Stimulated activated naive CD8-positive, alpha-beta T cell treated with anti-CD3 and anti-CD28 coated beads, Interleukin-15, Interleukin-2, amounts not matched to agents 100 ng/mL and 50 ng/mL, for 24 hours (primary cell): ENCODE measurements around the gene NRP1.

Experiments used
- H3K27ac Mint-ChIP-seq: one replicate; pipeline ENCODE4 v1.8.0; 2021; ENCODE audit warnings: mild to moderate bottlenecking, mixed read lengths
- H3K27me3 Mint-ChIP-seq: one replicate; pipeline ENCODE4 v1.8.0; 2021; ENCODE audit warnings: mixed read lengths
- H3K36me3 Mint-ChIP-seq: one replicate; pipeline ENCODE4 v1.8.0; 2021; ENCODE audit warnings: low read depth, mixed read lengths
- H3K4me1 Mint-ChIP-seq: one replicate; pipeline ENCODE4 v1.8.0; 2021; ENCODE audit warnings: low read depth, mixed read lengths
- H3K4me3 Mint-ChIP-seq: one replicate; pipeline ENCODE4 v1.8.0; 2021; ENCODE audit warnings: mild to moderate bottlenecking, mixed read lengths
- H3K9me3 Mint-ChIP-seq: one replicate; pipeline ENCODE4 v1.8.0; 2021; ENCODE audit warnings: mixed read lengths

NRP1 gene

DNA sequence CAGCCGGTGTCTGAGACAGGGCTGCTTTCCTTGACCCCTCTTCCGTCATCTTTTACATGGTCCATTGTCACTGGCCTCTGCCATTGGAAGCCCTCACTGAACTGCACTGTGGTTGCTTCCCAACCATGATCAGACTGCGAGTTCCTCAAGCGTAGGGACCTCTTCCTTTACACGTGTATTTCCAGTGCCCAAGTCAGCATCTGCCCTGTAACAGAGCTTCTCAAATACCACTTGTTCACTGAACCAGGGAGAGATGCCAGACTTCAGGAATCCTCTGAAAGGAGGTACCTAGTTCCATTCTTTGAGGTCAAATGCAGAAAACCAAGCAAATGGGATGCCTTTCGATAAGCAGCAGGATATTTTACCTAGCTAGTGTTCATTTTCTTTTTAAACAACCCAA, 145.1 kb downstream of the NRP1 start:
- H3K36me3 Mint-ChIP-seq, result no peaks in the 10 kb centered on the region
- no peak overlapping the region for H3K27ac Mint-ChIP-seq
- no peaks in the 10 kb centered on the region for H3K4me1 Mint-ChIP-seq
- H3K4me3 Mint-ChIP-seq, result no peak overlapping the region
- H3K9me3 Mint-ChIP-seq, result no peaks in the 10 kb centered on the region
- peaks cover under 1% of the 10 kb centered on the region for H3K27me3 Mint-ChIP-seq

DNA sequence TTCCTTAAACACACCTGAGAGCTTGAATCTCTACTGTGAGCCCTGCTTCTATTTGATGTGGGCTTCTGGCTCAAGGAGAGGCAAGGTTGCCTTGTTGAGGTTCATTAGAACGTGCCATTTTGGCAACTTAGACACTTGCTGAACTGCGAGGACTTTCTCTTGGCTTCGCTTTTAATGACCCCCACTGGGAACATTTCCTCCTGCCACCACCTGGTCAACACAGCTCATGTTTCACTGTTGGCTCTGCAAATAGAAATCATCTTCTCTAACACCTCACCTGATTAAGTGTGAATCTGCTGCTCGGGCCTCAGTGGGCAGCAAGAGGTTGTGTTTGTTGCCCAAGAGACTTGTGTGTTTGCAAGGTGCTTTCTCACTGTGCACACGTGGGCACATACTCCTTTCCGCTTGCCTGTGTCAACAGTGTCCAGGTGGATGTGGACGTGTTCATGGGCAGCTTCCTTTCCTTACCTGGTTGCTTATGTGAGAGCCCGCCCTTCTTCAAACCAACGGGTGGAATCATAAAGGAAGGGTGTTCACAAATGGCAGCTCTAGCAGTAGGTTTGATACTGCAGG, 147.0 kb downstream of the NRP1 start:
- Mint-ChIP-seq H3K4me3 (no peak overlapping the region), H3K27me3 (no peaks in the 10 kb centered on the region), H3K9me3 (no peaks in the 10 kb centered on the region), H3K36me3 (no peaks in the 10 kb centered on the region), H3K4me1 (no peaks in the 10 kb centered on the region), H3K27ac (no peak overlapping the region)

DNA sequence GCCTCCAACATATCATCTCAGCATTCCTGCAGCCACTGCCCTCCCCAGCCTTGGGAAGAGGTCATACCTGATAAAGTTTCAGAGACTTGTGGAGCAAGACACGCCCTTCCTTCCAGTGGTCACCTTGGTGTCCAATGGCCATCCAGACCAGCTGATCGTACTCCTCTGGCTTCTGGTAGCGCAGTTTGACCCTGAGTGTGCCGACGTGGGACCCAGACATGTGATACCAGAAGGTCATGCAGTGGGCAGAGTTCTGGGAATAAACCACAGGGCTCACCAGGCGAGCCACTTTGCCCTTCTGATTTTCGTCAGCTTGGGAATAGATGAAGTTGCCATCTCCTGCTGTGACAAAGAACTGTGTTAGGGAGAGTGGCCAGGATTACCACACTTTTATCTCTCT, 148.3 kb downstream of the NRP1 start:
- Mint-ChIP-seq H3K4me1 (no peaks in the 10 kb centered on the region), H3K36me3 (no peaks in the 10 kb centered on the region), H3K27me3 (no peaks in the 10 kb centered on the region), H3K9me3 (no peaks in the 10 kb centered on the region), H3K4me3 (no peak overlapping the region), H3K27ac (no peak overlapping the region)

DNA sequence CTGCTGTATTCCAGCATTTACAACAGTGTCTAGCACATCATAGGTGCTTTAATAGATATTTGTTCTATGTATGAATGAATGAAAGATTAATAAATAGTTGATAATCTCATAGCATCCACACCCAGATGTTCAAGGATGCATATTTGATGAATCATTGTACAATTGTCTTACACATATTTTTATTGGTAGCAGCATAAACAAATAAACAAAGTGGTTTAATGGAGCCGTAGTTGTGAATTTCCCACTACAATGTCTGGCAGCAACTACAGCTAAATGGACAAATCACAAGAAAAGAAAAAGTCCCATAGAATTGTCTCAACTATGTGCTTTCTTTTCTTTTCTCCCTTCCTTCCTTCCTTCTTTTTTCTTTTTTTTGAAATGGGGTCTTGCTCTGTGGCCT, 150.8 kb downstream of the NRP1 start:
- Mint-ChIP-seq H3K27ac (no peak overlapping the region), H3K9me3 (no peaks in the 10 kb centered on the region), H3K4me1 (peaks cover 12% of the 10 kb centered on the region), H3K4me3 (no peak overlapping the region), H3K36me3 (no peaks in the 10 kb centered on the region), H3K27me3 (no peaks in the 10 kb centered on the region)

DNA sequence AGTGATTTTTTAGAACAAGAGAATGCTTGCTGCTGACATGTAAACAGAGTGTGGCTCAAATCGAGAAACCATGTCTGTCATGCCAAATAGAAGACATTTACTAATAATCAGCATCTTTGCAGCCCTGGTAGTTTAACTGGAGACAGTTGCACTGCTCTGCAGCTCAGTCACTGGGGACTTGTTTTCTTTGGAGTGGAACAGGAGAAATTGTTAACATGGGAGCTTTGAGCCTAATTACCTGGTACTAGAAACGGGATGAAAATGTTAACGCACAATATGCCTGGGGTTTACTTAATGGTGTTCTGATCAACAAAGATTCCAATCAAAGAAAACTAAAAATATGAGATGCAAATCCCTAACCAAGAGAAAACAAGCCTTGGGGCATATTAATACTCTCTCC, 153.5 kb downstream of the NRP1 start:
- Mint-ChIP-seq H3K27me3 (peaks cover 6% of the 10 kb centered on the region), H3K27ac (no peak overlapping the region), H3K9me3 (no peaks in the 10 kb centered on the region), H3K36me3 (no peaks in the 10 kb centered on the region), H3K4me3 (no peak overlapping the region), H3K4me1 (peaks cover 12% of the 10 kb centered on the region)

DNA sequence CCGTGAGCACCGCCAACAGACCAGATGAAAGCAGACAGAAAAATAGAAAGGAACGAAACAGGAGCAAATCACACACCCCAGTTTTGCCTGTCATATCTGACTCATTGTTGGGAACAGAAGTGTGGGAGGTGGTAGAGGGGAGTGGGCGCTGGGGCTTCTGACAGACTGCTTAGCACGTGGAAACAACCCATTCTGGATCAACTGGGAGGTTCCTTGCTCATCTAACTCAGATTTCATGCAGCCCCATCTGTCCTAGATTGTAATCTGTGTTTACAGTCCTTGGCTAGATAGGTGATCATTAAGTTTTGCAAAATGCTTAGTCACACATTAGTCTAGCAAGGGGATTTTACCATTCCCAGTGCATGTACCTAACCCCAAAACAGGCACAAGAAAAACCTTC, 154.1 kb downstream of the NRP1 start:
- Mint-ChIP-seq H3K27me3 (peaks cover 7% of the 10 kb centered on the region), H3K4me1 (peaks cover 12% of the 10 kb centered on the region), H3K9me3 (no peaks in the 10 kb centered on the region), H3K36me3 (no peaks in the 10 kb centered on the region), H3K4me3 (no peak overlapping the region), H3K27ac (no peak overlapping the region)

DNA sequence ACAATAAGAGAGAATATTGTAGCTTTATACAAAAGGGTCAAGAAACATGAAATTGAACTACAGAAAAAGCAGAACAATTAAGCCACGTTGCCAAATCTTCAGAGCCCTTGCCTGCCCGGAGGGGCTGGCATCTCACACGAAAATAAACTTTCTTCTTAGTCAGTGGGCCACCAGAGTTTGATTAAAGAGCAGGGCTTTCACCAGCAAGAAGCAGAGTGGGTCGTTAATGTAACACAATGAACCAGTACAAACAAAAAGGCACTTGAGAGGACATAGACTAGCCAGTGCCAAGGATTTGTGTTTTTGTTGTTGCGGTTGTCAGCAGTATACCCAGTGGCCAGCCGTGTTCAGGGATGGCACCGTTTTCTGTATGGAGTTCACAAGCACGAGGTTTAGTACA, 155.4 kb downstream of the NRP1 start:
- Mint-ChIP-seq H3K9me3 (no peaks in the 10 kb centered on the region), H3K36me3 (no peaks in the 10 kb centered on the region)

DNA sequence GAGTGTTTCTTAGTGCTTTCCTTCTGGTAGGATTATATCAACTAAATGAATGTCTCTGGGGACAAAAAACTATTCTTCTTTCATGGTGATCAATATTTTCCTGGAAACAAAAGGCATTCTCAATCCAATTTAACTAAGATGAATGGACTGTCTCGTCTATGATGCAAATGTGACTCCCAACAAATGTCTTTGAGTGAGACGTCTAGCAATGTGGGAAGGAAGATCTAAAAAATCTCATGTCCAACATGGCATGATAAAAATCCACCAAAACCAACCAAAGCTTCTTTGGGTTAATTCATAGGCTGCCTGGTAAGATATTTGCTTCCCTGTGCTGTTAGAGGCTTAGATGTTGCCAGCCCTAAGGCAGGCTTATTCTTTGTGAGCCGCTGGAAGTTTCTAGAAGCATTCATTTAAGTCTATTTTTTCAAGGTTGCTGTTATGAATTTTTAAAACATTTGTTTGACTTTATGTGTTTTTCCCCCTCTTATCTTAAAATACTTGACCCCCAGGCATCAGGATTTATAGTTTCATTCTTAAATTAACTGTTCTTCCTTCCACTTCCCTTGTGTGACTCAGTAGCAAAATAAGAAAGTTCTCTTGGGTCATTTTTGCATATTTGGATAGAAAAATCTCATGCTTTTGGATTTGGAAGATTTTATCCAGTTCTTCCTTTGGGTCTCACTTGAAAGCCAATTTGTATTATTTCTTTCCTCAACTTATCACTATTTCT, 156.3 kb downstream of the NRP1 start:
- Mint-ChIP-seq H3K27me3 (peaks cover 10% of the 10 kb centered on the region), H3K4me3 (no peak overlapping the region), H3K36me3 (no peaks in the 10 kb centered on the region), H3K9me3 (no peaks in the 10 kb centered on the region), H3K27ac (no peak overlapping the region), H3K4me1 (peaks cover 12% of the 10 kb centered on the region)

More for the DNA sequence above, 155.4 kb downstream of the NRP1 start:
- peaks cover 10% of the 10 kb centered on the region for H3K27me3 Mint-ChIP-seq
- H3K4me1 Mint-ChIP-seq, result peaks cover 12% of the 10 kb centered on the region
- H3K4me3 Mint-ChIP-seq, result no peak overlapping the region
- no peak overlapping the region for H3K27ac Mint-ChIP-seq

DNA sequence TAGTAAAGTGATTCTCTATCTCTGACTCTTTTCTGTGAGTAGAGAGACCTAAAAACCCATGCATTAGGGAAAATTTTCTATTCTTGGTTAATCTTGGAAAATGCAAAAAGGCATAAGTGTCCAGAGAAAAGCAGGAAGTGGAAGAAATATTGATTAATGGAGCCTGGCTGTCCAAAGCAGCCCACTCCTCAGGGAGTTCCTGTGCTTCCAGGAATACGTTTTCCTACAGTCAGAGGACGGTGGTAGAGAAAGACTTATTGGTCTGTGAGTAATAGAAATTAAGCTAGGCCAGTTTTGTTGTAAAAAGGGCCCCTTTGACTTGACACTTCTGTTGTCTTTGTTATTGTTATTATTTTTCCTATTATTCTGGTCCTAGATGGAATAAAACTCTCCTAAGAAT, 157.8 kb downstream of the NRP1 start:
- H3K27me3 Mint-ChIP-seq, result peaks cover 10% of the 10 kb centered on the region
- H3K4me1 Mint-ChIP-seq, result peaks cover 12% of the 10 kb centered on the region
- H3K27ac Mint-ChIP-seq, result no peak overlapping the region
- H3K36me3 Mint-ChIP-seq, result no peaks in the 10 kb centered on the region
- no peak overlapping the region for H3K4me3 Mint-ChIP-seq
- H3K9me3 Mint-ChIP-seq, result no peaks in the 10 kb centered on the region

DNA sequence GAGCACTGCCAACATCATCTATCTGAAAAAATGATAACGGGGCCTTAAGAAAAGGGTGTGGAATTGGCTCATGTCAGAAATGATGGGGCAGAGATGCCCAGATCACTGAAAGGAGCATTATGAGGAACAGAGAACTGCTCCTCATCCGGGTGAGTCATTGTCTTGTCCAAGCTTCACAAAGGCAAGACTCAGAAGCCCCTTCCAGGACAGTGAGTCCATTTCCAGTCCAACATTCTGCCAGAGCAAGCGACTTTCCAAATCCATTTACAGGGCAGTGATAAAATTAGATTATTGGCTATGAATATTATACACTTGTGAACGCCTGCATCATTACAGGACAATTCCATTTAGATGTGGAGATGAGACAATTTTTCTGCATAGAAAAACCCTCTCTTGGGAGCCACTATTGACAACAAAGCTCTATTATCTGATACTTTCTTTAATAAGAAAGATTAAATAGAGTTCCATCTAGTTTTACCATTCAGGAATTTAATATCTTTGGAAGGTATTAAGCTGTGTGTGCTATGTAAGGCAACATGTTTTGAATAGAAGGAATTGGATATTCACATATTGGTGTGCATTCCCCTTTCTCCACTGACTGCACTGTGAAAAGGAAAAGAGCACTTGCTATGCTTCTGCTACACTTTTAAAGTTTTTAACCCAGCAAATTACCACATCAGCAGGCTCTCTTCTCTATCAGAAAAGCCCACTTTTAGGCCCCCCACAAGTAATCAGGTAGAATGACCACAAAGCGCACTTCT, 159.6 kb downstream of the NRP1 start:
- Mint-ChIP-seq H3K27me3 (peaks cover 17% of the 10 kb centered on the region), H3K9me3 (no peaks in the 10 kb centered on the region), H3K4me3 (no peak overlapping the region), H3K36me3 (no peaks in the 10 kb centered on the region), H3K4me1 (peaks cover 2% of the 10 kb centered on the region), H3K27ac (no peak overlapping the region)

DNA sequence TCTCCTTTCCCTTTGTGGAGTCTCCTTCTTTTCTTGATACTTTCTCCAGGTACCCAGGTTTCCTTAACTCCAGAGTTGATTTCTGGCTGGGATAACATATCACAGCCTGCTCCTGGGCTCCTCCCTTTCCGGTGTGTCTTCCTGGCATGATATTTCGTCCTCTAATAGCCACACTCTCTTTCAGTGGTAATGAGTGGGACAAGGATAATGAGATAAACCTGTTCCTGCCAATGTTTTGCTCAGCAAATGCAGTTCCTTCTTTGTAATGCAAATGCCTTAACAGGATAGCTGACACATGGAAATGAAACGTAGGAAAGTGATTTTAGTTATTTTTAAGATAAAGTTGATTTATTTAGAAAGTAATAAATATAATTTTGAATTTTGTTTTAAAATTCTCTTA, 168.6 kb downstream of the NRP1 start:
- H3K4me1 Mint-ChIP-seq, result no peaks in the 10 kb centered on the region
- H3K27me3 Mint-ChIP-seq, result peaks cover 4% of the 10 kb centered on the region
- H3K36me3 Mint-ChIP-seq, result no peaks in the 10 kb centered on the region
- H3K9me3 Mint-ChIP-seq, result no peaks in the 10 kb centered on the region
- H3K4me3 Mint-ChIP-seq, result no peak overlapping the region
- no peak overlapping the region for H3K27ac Mint-ChIP-seq

DNA sequence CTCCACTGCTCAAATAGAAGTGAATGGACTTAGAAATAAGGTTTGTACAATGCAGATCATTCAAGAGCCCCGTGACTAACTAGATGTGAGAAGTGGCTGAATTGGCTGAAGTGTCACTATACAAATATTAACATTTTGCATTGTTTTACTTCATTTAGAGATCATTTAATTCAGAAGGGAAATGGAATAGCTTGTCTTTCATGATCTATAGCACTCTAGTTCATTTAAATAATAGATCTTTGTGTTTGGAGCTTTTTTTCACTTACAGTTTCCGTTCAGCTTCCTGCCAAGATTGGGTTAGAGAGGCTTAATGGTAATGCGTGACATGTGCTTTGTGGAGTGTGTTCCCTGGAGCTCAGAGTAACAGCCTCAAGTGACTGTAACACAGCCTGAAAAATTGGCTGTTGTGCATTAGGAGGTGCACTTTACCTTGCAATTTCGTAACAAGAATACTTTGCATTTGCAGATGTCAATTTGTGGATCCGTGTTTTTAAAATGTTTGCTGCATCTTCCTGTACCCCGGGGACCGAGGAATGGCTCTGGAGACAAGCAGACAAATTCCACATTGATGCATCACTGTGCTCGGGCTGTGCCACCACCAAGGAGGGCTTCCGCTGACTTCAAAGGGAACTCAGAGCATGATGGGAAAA, 170.3 kb downstream of the NRP1 start:
- H3K27me3 Mint-ChIP-seq, result peaks cover 4% of the 10 kb centered on the region
- H3K36me3 Mint-ChIP-seq, result no peaks in the 10 kb centered on the region
- no peaks in the 10 kb centered on the region for H3K9me3 Mint-ChIP-seq
- no peak overlapping the region for H3K27ac Mint-ChIP-seq
- H3K4me1 Mint-ChIP-seq, result no peaks in the 10 kb centered on the region
- no peak overlapping the region for H3K4me3 Mint-ChIP-seq

DNA sequence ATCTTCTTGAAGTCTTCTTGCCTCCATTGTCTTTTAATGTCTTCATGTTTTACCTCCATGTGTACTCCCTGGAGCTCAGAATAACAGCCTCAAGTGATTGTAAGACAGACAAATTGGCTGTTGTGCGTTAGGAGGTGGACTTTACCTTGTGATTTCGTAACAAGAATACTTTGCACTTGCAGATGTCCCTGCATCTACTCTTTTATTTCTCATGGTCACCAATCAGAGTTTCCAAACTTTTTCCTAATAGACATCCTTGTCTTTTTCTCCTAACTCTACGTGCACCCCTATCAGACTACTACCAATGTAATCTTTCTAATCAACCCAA, 172.3 kb downstream of the NRP1 start:
- Mint-ChIP-seq H3K4me3 (no peak overlapping the region), H3K9me3 (no peaks in the 10 kb centered on the region), H3K4me1 (peaks cover 1% of the 10 kb centered on the region), H3K27ac (no peak overlapping the region), H3K27me3 (peaks cover 7% of the 10 kb centered on the region), H3K36me3 (no peaks in the 10 kb centered on the region)

DNA sequence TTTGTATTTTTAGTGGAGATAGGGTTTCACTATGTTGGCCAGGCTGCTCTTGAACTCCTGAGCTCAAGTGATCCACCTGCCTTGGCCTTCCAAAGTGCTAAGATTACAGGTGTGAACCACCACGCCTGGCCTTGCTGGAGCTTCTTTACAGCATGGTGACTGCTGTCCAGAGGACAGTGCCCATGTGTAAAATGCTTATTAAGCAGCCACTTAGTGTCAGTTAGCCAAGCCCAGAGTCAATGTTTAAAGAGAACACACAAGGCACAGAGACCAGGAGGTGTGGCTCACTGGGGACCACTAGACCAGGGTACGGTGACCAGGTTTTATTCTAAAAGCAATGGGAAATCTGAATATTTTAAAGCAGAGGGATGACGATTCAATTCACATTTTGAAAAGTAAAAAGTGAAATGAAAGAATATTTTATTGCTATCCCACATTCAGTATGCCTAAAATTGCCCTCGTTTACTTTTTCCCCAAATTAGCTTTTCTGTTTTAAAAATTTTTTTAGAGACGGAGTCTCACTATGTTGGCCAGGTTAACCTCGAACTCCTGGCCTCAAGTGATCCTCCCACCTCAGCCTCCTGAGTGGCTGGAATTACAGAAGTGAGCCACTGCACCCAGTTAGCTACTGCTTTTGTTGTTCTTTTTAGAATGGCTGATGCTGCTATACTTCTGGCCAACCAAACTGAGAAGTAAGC, 172.8 kb downstream of the NRP1 start:
- Mint-ChIP-seq H3K36me3 (no peaks in the 10 kb centered on the region), H3K4me1 (peaks cover 6% of the 10 kb centered on the region), H3K27me3 (peaks cover 11% of the 10 kb centered on the region)

DNA sequence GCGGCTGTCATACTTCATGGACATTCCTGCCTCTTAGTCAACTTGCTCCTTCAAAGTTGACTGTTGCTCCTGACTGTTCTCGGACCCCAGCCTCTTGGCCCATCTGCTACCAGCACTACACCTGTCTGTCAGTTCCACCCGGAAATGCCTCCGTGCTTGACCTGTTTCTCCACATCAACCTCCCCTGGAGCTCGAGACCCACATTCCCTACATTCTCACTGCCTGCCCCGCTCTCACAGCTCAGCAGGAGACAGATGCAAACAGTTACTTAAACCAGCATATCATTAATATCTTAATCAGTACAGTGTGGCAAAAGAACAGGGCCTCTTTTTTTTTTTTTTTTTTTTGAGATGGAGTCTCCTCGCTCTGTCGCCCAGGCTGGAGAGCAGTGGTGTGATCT, 174.3 kb downstream of the NRP1 start:
- H3K27me3 Mint-ChIP-seq, result peaks cover 11% of the 10 kb centered on the region
- no peak overlapping the region for H3K27ac Mint-ChIP-seq

More for the DNA sequence above, 172.8 kb downstream of the NRP1 start:
- Mint-ChIP-seq H3K4me3 (no peak overlapping the region), H3K27ac (no peak overlapping the region), H3K9me3 (no peaks in the 10 kb centered on the region)

More for the DNA sequence above, 174.3 kb downstream of the NRP1 start:
- Mint-ChIP-seq H3K9me3 (no peaks in the 10 kb centered on the region), H3K36me3 (no peaks in the 10 kb centered on the region), H3K4me3 (no peak overlapping the region), H3K4me1 (peaks cover 16% of the 10 kb centered on the region)
